K562 (cell line): ENCODE data around the gene ALS2CL. TPM values are rescaled to one million over a fixed set of nuclear protein-coding genes. Genes with fewer than 3 reads are reported as not detected.

Source experiments
- BRD9 ChIP-seq: fragments of 450-650 bp; IDR thresholded peaks from 2 replicates; pipeline ENCODE4 v1.6.1; 2018; ENCODE audit warnings: low read depth; ENCODE audit not compliant: partially characterized antibody
- DMBX1 ChIP-seq: fragments of 250-450 bp; sonication (Bioruptor Pico); IDR thresholded peaks from 2 replicates; pipeline ENCODE4 v1.8.0; 2022; ENCODE audit warnings: inconsistent platforms, mild to moderate bottlenecking, moderate library complexity, borderline replicate concordance
- ELF4 ChIP-seq: fragments of 450-650 bp; formaldehyde crosslinking; IDR thresholded peaks from 2 replicates; pipeline ENCODE4 v1.4.0; 2022; ENCODE audit warnings: missing genetic modification characterization
- GATAD2A ChIP-seq: fragments of 450-650 bp; IDR thresholded peaks from 2 replicates; pipeline ENCODE4 v1.6.1; 2017
- MAFF ChIP-seq: IDR thresholded peaks from 2 replicates; pipeline ENCODE4 v1.6.1; 2012; ENCODE audit warnings: low read length, improper control_type of control experiment
- NFE2 ChIP-seq: IDR thresholded peaks from 2 replicates; pipeline ENCODE4 v1.6.1; 2014; ENCODE audit warnings: antibody characterized with exemption, low read depth
- RBM39 ChIP-seq: fragments of 200-400 bp; formaldehyde crosslinking; optimal IDR thresholded peaks from 2 replicates; pipeline ENCODE3; 2018; ENCODE audit warnings: low read depth, low read length
- SRSF1 ChIP-seq: fragments of 200-400 bp; formaldehyde crosslinking; IDR thresholded peaks from 2 replicates; pipeline ENCODE4 v1.6.1; 2017; ENCODE audit warnings: mild to moderate bottlenecking, low read depth, low read length, moderate library complexity
- TCFL5 ChIP-seq: fragments of 250-450 bp; sonication (Bioruptor Pico); conservative IDR thresholded peaks from 2 replicates; pipeline ENCODE4 v1.6.1; 2021; ENCODE audit warnings: mild to moderate bottlenecking, moderate library complexity, matching md5 sums
- ZFP30 ChIP-seq: fragments of 250-450 bp; sonication (Bioruptor Pico); IDR thresholded peaks from 2 replicates; pipeline ENCODE4 v1.8.0; 2022; ENCODE audit warnings: moderate library complexity, mild to moderate bottlenecking, inconsistent platforms, borderline replicate concordance
- ZNF217 ChIP-seq: sonication (generic); formaldehyde crosslinking; IDR thresholded peaks from 2 replicates; pipeline ENCODE4 v1.8.0; 2022; ENCODE audit warnings: mild to moderate bottlenecking, missing genetic modification reagents
- ZNF764 ChIP-seq: fragments of 250-450 bp; sonication (Bioruptor Pico); IDR thresholded peaks from 2 replicates; pipeline ENCODE4 v1.4.0; 2020; ENCODE audit warnings: low read depth, mild to moderate bottlenecking, moderate library complexity
- ZNF79 ChIP-seq: fragments of 250-450 bp; sonication (Bioruptor Pico); IDR thresholded peaks from 2 replicates; pipeline ENCODE4 v1.4.0; 2020; ENCODE audit warnings: low read depth, mild to moderate bottlenecking, moderate library complexity
- polyA plus RNA-seq, 8 experiments: library from polyadenylated mRNA; depleted of rRNA in 4 of 8; stranded (reverse) in 5 of 8; unstranded in 3 of 8; fragments of >200 nt; fragmentation: Nextera tagmentation in 2 of 8; fragmentation: Illumina TruSeq in 1 of 8; extraction: Ambion mirVana in 2 of 8; extraction: Trizol in 1 of 8; gene quantifications; 2 replicates each; pipeline versions ENCODE4 v1.2.1 to v1.2.3, GENCODE V29; 2011 to 2014; ENCODE audit warnings: inconsistent platforms in 1 of 8, missing spikeins in 1 of 8
- total RNA-seq, 7 experiments: library from RNA; depleted of rRNA in 6 of 7; stranded (reverse); fragments of >200 nt in 6 of 7; fragmentation: Illumina TruSeq in 2 of 7; extraction: Trizol in 2 of 7; gene quantifications; 2 replicates each; pipeline versions ENCODE4 v1.2.1 to v1.2.3, GENCODE V29; 2011 to 2021; ENCODE audit warnings: low replicate concordance in 1 of 7
- TF ChIP-seq, protein P1 (sequence below), 2 experiments: fragments of 450-650 bp in 1 of 2; sonication (generic) in 1 of 2; formaldehyde crosslinking in 1 of 2; IDR thresholded peaks; 2 replicates each; pipeline versions ENCODE4 v1.7.1 to v1.9.0; 2016 to 2022; ENCODE audit warnings: inconsistent platforms in 1 of 2, mild to moderate bottlenecking in 1 of 2, missing genetic modification reagents in 1 of 2
- TF ChIP-seq, protein P2 (sequence below): fragments of 150-350 bp; IDR thresholded peaks from 2 replicates; pipeline ENCODE4 v1.6.1; 2014; ENCODE audit warnings: low read depth, mild to moderate bottlenecking, low read length, borderline replicate concordance

ALS2CL gene
- total and polyA plus RNA-seq, 9 of the 15 experiments (the other 6 are each of a cell fraction or from before 2014, with no cell fraction given): 0.03 to 0.13 (median 0.05) TPM; not detected in 3

DNA sequence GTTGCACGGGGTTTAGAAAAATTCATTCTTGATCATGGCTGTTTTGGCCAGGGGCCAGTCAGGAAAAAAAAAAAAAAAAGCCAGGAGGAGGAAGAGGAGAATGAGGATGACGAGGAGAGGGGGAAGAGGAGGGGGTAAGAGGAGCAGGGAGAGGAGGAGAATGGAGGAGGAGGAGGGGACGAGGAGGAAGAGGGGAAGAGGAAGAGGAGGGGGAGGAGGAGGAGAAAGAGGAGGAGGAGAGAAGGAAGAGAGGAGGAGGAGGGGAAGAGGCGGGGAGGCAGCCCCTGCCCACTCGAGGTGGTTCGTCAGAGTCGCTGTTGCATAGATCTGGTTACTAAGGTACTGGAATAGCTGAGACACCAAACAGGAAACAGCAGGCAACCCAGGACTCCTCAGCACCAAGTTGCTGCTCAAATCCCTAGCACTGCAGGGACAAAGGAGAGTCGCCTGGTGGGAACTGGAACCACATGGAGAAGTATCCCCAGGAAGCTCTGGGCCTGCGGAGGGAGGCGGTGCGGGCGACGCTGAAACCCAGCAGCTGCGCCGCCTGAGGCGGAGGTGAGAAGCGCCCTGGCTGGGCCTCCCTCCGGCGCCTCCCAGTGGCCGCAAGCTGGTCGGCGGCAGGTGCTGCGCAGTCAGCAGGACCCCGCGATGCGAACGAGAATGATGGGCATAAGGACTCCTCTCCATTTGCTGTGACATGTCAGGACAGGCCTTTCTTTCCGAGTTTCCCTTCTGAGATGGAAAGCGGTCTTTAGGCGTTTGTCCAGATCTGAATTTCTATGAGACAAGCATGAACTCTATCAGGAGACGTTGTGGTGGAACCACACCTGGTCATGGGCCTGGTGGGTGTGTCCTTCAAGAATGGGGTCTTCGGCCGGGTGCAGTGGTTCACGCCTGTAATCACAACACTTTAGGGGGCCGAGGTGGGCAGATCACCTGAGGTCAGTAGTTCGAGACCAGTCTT, 63.6 kb downstream of the ALS2CL start (continued):
- TF ChIP-seq, protein P1, sequence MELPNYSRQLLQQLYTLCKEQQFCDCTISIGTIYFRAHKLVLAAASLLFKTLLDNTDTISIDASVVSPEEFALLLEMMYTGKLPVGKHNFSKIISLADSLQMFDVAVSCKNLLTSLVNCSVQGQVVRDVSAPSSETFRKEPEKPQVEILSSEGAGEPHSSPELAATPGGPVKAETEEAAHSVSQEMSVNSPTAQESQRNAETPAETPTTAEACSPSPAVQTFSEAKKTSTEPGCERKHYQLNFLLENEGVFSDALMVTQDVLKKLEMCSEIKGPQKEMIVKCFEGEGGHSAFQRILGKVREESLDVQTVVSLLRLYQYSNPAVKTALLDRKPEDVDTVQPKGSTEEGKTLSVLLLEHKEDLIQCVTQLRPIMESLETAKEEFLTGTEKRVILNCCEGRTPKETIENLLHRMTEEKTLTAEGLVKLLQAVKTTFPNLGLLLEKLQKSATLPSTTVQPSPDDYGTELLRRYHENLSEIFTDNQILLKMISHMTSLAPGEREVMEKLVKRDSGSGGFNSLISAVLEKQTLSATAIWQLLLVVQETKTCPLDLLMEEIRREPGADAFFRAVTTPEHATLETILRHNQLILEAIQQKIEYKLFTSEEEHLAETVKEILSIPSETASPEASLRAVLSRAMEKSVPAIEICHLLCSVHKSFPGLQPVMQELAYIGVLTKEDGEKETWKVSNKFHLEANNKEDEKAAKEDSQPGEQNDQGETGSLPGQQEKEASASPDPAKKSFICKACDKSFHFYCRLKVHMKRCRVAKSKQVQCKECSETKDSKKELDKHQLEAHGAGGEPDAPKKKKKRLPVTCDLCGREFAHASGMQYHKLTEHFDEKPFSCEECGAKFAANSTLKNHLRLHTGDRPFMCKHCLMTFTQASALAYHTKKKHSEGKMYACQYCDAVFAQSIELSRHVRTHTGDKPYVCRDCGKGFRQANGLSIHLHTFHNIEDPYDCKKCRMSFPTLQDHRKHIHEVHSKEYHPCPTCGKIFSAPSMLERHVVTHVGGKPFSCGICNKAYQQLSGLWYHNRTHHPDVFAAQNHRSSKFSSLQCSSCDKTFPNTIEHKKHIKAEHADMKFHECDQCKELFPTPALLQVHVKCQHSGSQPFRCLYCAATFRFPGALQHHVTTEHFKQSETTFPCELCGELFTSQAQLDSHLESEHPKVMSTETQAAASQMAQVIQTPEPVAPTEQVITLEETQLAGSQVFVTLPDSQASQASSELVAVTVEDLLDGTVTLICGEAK (IDR thresholded peaks at IDR 0.05): peak; percentile 51
- TF ChIP-seq, protein P1 (CRISPR knock-in tag; IDR thresholded peaks at IDR 0.05): no peak
- TF ChIP-seq GATAD2A: no peak
- peak; percentile 59; the same call in 1 of the 2 replicates for TF ChIP-seq ELF4 (CRISPR knock-in tag)
- TF ChIP-seq, protein P2, sequence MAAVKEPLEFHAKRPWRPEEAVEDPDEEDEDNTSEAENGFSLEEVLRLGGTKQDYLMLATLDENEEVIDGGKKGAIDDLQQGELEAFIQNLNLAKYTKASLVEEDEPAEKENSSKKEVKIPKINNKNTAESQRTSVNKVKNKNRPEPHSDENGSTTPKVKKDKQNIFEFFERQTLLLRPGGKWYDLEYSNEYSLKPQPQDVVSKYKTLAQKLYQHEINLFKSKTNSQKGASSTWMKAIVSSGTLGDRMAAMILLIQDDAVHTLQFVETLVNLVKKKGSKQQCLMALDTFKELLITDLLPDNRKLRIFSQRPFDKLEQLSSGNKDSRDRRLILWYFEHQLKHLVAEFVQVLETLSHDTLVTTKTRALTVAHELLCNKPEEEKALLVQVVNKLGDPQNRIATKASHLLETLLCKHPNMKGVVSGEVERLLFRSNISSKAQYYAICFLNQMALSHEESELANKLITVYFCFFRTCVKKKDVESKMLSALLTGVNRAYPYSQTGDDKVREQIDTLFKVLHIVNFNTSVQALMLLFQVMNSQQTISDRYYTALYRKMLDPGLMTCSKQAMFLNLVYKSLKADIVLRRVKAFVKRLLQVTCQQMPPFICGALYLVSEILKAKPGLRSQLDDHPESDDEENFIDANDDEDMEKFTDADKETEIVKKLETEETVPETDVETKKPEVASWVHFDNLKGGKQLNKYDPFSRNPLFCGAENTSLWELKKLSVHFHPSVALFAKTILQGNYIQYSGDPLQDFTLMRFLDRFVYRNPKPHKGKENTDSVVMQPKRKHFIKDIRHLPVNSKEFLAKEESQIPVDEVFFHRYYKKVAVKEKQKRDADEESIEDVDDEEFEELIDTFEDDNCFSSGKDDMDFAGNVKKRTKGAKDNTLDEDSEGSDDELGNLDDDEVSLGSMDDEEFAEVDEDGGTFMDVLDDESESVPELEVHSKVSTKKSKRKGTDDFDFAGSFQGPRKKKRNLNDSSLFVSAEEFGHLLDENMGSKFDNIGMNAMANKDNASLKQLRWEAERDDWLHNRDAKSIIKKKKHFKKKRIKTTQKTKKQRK: no peak
- TF ChIP-seq ZNF764 (CRISPR knock-in tag): no peak
- no peak for TF ChIP-seq BRD9
- no peak for TF ChIP-seq MAFF
- no peak for TF ChIP-seq ZFP30
- TF ChIP-seq ZNF217 (CRISPR knock-in tag): no peak
- TF ChIP-seq TCFL5 (CRISPR knock-in tag): no peak
- no peak for TF ChIP-seq ZNF79 (CRISPR knock-in tag)
- TF ChIP-seq DMBX1 (CRISPR knock-in tag): no peak
- TF ChIP-seq SRSF1: no peak
- peak; percentile 86 for TF ChIP-seq RBM39
- TF ChIP-seq NFE2: no peak
